GM21390 (cell line): ENCODE measurements around the gene CATSPER2.
"Not testable (repeated sequence)": the region's sequence is repeated elsewhere in the genome, so short reads cannot be mapped to it uniquely, and the experiment has no call there.

Experiments used
- ATAC-seq: cut with Tn5 transposase; IDR thresholded peaks from one replicate; pipeline ENCODE4 v1.9.1; 2021; ENCODE audit not compliant: unreplicated experiment

Gene CATSPER2

GRCh38 chr15:43593328-43594190 lies 55.1 kb downstream of the CATSPER2 start, which contains the start of gene CKMT1B:
Gene CKMT1B, plus strand, starts transcription at chr15:43594027. Its CDS starts 192 bp downstream, at chr15:43594219.
- not testable (repeated sequence) for ATAC-seq

DNA sequence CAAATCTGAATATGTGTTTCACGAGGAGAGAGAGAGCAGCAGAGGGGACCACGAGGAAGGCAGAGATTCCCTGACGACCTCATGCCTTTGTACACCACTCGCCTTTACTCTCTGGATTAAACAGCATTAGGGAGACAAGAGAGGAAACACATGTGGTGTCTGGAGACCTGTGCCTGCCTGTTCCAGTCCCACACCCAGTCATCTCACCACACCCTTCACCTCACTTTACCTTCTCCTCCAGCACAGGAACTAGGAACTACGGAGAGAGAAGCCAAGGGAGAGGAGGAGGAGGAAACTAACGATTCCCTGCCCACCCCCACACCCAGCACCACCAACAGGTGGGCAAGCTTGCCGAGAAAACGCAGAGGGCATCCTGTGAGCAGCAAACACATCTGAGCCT lies 55.8 kb downstream of the CATSPER2 start:
- not testable (repeated sequence) for ATAC-seq

GRCh38 chr15:43589778-43590466 lies 58.7 kb downstream of the CATSPER2 start, which contains the start of gene PPIP5K1:
Gene PPIP5K1, minus strand, starts transcription at chr15:43590208. Its CDS starts 5,704 bp downstream, at chr15:43584504.
- ATAC-seq: peak; percentile 96
